Measurements from ENCODE around the gene ABCA4. TPM values are rescaled to one million over a fixed set of nuclear protein-coding genes. Genes with fewer than 3 reads are reported as not detected.
"Not testable (repeated sequence)": the region's sequence is repeated elsewhere in the genome, so short reads cannot be mapped to it uniquely, and the experiment has no call there.

The ABCA4 gene
- polyA plus RNA-seq (2012; ENCODE audit: low read depth, missing spikeins) = not detected

GRCh38 chr1:94120991-94121390, at the start of gene ABCA4:
Gene ABCA4, minus strand, starts transcription at chr1:94121148. Its CDS starts 103 bp downstream, at chr1:94121045.
- no peak for TF ChIP-seq TAF1 (IDR thresholded peaks at IDR 0.05; ENCODE audit: low read depth, low read length)
- no peak for TF ChIP-seq SPI1 (IDR thresholded peaks at IDR 0.05; ENCODE audit: low read depth, low read length)
- no peak for TF ChIP-seq POLR2A (IDR thresholded peaks at IDR 0.05; ENCODE audit: low read depth, low read length)
- TF ChIP-seq POU2F2 (IDR thresholded peaks at IDR 0.05; ENCODE audit: low read depth, low read length) = no peak
- TF ChIP-seq POLR2AphosphoS5 (IDR thresholded peaks at IDR 0.05; ENCODE audit: low read depth, low read length) = no peak
- no peak for TF ChIP-seq PAX5 (IDR thresholded peaks at IDR 0.05; ENCODE audit: insufficient read depth, low read length, severe bottlenecking)
- DNase-seq (ENCODE audit: insufficient read length, low spot score) = no peak
- FAIRE-seq = no peak

DNA sequence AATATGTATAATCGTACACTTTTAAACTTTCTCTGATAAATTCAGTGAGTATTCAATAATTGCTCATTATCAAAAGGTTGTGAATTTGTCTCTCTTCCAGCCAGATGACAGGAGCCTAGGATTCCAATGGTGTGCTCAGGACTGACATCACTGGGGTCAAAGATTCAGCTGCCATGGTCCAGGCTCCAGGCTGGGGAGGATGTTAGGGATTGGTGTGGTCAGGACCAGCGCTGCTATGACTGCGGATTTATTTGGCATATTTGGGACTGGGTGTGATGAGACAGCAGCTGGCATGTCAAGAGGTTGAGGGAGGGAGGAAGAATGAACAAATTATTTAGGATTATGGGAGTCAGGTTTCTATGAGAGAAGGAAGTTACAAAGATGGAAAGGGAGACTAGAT, 48.2 kb upstream of the ABCA4 start:
- TF ChIP-seq TAF1 (IDR thresholded peaks at IDR 0.05; ENCODE audit: low read depth, low read length) (no peak), SPI1 (IDR thresholded peaks at IDR 0.05; ENCODE audit: low read depth, low read length) (no peak), POU2F2 (IDR thresholded peaks at IDR 0.05; ENCODE audit: low read depth, low read length) (no peak), POLR2A (IDR thresholded peaks at IDR 0.05; ENCODE audit: low read depth, low read length) (no peak), POLR2AphosphoS5 (IDR thresholded peaks at IDR 0.05; ENCODE audit: low read depth, low read length) (no peak), PAX5 (IDR thresholded peaks at IDR 0.05; ENCODE audit: insufficient read depth, low read length, severe bottlenecking) (no peak)
- no peak for DNase-seq (ENCODE audit: insufficient read length, low spot score)
- no peak for FAIRE-seq

GRCh38 chr1:94165843-94166242, 44.9 kb upstream of the ABCA4 start:
- no peak for DNase-seq (ENCODE audit: insufficient read length, low spot score)
- no peak for FAIRE-seq
- TF ChIP-seq POU2F2 (IDR thresholded peaks at IDR 0.05; ENCODE audit: low read depth, low read length) = no peak

GRCh38 chr1:94164885-94165284, 43.9 kb upstream of the ABCA4 start:
- not testable (repeated sequence) for DNase-seq (ENCODE audit: insufficient read length, low spot score); FAIRE-seq

GRCh38 chr1:94164121-94164520, 43.2 kb upstream of the ABCA4 start:
- not testable (repeated sequence) for DNase-seq (ENCODE audit: insufficient read length, low spot score); FAIRE-seq

- DNase-seq (ENCODE audit: insufficient read length, low spot score); FAIRE-seq: not testable (repeated sequence)
These were observed 42.3 kb upstream of the ABCA4 start for GRCh38 chr1:94163249-94163648.

DNA sequence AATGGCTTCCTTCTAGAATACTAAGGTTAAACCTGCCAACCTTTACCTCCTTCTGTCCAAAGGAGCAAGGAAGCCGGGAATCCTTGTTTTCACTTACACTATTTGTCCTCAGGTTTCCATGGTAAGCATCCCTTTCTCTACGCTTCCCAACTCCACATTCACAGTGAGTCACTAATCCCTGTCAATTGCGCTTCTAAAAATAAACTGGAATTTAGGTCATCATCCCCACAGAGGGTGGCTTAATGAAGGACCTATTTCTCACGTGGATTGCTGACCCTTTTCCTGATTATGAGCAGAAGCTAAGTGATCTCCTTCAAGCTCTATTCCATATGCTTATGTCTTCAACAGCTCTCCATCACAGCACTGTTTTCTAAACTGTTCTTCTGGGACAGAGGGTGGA, 39.9 kb upstream of the ABCA4 start:
- no peak for FAIRE-seq
- DNase-seq (ENCODE audit: insufficient read length, low spot score) = no peak
- TF ChIP-seq PAX5 (IDR thresholded peaks at IDR 0.05; ENCODE audit: insufficient read depth, low read length, severe bottlenecking) (no peak), TAF1 (IDR thresholded peaks at IDR 0.05; ENCODE audit: low read depth, low read length) (no peak), POU2F2 (IDR thresholded peaks at IDR 0.05; ENCODE audit: low read depth, low read length) (no peak), POLR2AphosphoS5 (IDR thresholded peaks at IDR 0.05; ENCODE audit: low read depth, low read length) (no peak), SPI1 (IDR thresholded peaks at IDR 0.05; ENCODE audit: low read depth, low read length) (no peak), POLR2A (IDR thresholded peaks at IDR 0.05; ENCODE audit: low read depth, low read length) (no peak)

DNA sequence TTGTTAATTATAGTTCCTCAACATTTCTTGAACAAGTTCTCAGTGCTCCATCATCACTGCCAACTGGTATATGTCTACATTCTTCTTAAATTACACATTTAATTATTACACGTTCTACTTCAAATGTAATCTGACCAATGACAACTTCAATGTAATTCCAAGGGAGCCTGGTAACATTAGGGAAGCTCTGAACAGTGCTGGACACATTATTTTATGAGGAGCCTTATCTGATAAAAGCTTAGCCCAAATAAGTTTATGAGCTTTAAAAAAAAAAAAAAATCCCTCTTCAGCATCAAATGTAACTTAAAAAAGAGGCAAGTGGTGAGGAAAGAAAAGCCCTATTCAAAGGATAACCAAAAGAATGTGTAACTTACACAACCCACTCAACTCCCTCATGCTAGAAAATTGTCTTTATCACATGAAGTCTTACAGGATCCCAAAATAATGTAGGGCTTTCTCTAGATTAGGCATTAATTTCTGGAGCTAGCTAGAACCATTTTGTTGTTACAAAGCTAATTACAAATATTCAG, 35.2 kb upstream of the ABCA4 start:
- FAIRE-seq = no peak
- TF ChIP-seq POU2F2 (IDR thresholded peaks at IDR 0.05; ENCODE audit: low read depth, low read length) = no peak
- TF ChIP-seq POLR2AphosphoS5 (IDR thresholded peaks at IDR 0.05; ENCODE audit: low read depth, low read length) = no peak
- no peak for TF ChIP-seq POLR2A (IDR thresholded peaks at IDR 0.05; ENCODE audit: low read depth, low read length)
- TF ChIP-seq TAF1 (IDR thresholded peaks at IDR 0.05; ENCODE audit: low read depth, low read length) = no peak
- TF ChIP-seq SPI1 (IDR thresholded peaks at IDR 0.05; ENCODE audit: low read depth, low read length) = no peak
- TF ChIP-seq PAX5 (IDR thresholded peaks at IDR 0.05; ENCODE audit: insufficient read depth, low read length, severe bottlenecking) = no peak
- DNase-seq (ENCODE audit: insufficient read length, low spot score) = no peak

DNA sequence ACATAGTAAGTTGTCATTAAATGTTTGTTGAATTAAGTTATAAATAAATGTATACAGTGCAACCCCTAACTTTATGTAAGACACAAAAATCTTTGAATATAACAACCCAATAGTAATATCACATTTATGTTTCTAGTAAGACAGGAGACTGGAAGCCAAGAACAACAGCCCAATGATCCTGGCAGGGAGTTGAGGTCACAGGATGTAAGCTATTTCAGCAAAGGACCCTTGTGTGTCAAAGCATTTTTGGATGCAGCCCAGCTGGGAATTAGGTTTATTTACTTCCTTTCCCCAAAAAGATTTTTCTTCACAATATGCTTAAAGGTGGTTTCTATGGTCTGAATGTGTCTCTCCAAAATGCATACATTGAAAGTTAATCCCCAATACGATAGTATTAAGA, 34.0 kb upstream of the ABCA4 start:
- FAIRE-seq (no peak), DNase-seq (ENCODE audit: insufficient read length, low spot score) (no peak)
- TF ChIP-seq TAF1 (IDR thresholded peaks at IDR 0.05; ENCODE audit: low read depth, low read length) (no peak), POLR2AphosphoS5 (IDR thresholded peaks at IDR 0.05; ENCODE audit: low read depth, low read length) (no peak), SPI1 (IDR thresholded peaks at IDR 0.05; ENCODE audit: low read depth, low read length) (no peak), PAX5 (IDR thresholded peaks at IDR 0.05; ENCODE audit: insufficient read depth, low read length, severe bottlenecking) (no peak), POLR2A (IDR thresholded peaks at IDR 0.05; ENCODE audit: low read depth, low read length) (no peak), POU2F2 (IDR thresholded peaks at IDR 0.05; ENCODE audit: low read depth, low read length) (no peak)

DNA sequence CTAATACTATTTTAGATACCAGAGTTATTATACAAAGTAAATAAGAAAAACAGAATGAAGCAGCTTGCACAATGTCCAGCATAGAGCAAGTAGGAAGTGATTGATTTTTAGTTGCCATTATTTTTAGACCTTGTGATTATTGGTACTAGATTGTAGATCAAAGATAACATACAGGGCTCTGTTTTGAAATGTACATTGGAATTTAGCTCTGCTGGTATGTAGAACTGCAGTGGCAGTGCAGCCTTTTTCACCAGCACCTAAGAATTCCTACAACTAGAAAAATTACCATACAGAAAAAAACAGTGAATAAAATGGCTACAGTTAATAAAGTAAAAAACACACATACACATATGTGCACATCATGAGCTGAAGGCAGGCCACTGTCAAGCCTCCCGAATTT, 32.2 kb upstream of the ABCA4 start:
- FAIRE-seq = no peak
- DNase-seq (ENCODE audit: insufficient read length, low spot score) = no peak
- no peak for TF ChIP-seq POLR2AphosphoS5 (IDR thresholded peaks at IDR 0.05; ENCODE audit: low read depth, low read length)
- no peak for TF ChIP-seq POLR2A (IDR thresholded peaks at IDR 0.05; ENCODE audit: low read depth, low read length)

DNA sequence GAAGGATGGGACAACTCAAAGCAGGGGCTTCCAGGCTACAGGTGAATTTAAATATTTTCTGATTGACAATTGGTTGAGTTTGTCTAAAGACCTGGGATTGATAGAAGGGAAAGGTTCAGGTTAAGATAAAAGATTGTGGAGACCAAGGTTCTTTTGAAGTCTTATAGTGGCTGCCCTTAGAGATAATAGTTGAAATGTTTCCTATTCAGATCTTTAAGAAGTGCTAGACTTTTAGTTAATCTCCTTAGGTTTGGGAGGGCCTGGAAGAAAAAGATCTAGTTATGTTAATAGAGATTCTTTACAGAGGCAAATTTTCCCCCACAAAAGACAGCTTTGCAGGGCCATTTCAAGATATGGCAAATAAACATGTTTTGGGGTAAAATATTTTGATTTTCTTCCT, 28.2 kb upstream of the ABCA4 start:
- not testable (repeated sequence) for FAIRE-seq; DNase-seq (ENCODE audit: insufficient read length, low spot score)

DNA sequence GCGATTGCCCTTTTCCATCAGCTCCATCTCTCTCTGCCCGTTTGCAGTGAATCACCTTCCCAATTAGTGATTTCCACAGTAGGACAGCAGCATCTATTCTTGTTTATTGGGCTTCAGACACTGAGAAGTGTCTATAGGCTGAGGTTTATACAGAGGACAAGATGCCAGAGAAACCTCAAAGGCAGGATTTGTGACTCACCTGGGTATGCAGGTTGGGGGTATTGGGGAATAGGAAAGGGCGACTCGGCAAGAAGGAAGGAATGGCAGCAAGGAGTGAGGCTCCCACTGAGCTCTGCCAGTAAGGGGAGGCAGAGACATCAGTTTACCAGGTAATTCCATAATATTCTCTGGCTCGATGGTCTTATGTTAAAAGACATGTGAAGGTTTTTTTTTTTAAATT, 25.3 kb upstream of the ABCA4 start:
- FAIRE-seq (no peak), DNase-seq (ENCODE audit: insufficient read length, low spot score) (no peak)
- TF ChIP-seq SPI1 (IDR thresholded peaks at IDR 0.05; ENCODE audit: low read depth, low read length) = no peak
- TF ChIP-seq PAX5 (IDR thresholded peaks at IDR 0.05; ENCODE audit: insufficient read depth, low read length, severe bottlenecking) = no peak
- no peak for TF ChIP-seq POLR2A (IDR thresholded peaks at IDR 0.05; ENCODE audit: low read depth, low read length)
- no peak for TF ChIP-seq POLR2AphosphoS5 (IDR thresholded peaks at IDR 0.05; ENCODE audit: low read depth, low read length)
- no peak for TF ChIP-seq TAF1 (IDR thresholded peaks at IDR 0.05; ENCODE audit: low read depth, low read length)
- TF ChIP-seq POU2F2 (IDR thresholded peaks at IDR 0.05; ENCODE audit: low read depth, low read length) = no peak

Data from GM12891 (cell line).